Activated CD4-positive, alpha-beta T cell treated with anti-CD3 and anti-CD28 coated beads, Interleukin-2, amount 10 ng/mL, durations not matched to agents 7 days and 5 days (primary cell): Measurements from ENCODE around the gene BSND. TPM values are rescaled to one million over a fixed set of nuclear protein-coding genes. Genes with fewer than 3 reads are reported as not detected.

Source experiments
- CTCF ChIA-PET: fragments of 350-600 bp; sonication (Branson Sonifier 250); formaldehyde crosslinking; loops from one replicate; lab custom pipeline; 2021; ENCODE audit warnings: antibody characterized with exemption; lab: Charles Lee
- POLR2A ChIA-PET: fragments of 350-600 bp; sonication (Branson Sonifier 250); formaldehyde crosslinking; loops from one replicate; lab custom pipeline; 2021; ENCODE audit warnings: antibody characterized with exemption; lab: Charles Lee
- DNase-seq: peaks from one replicate; pipeline ENCODE4 v3.0.0-alpha.2; 2020
- H3K27ac Mint-ChIP-seq: one replicate; pipeline ENCODE4 v1.8.0; 2021; ENCODE audit warnings: mild to moderate bottlenecking, moderate library complexity, mixed read lengths
- H3K27me3 Mint-ChIP-seq: one replicate; pipeline ENCODE4 v1.8.0; 2021; ENCODE audit warnings: mixed read lengths
- H3K36me3 Mint-ChIP-seq: one replicate; pipeline ENCODE4 v1.8.0; 2021; ENCODE audit warnings: low read depth, mixed read lengths
- H3K4me1 Mint-ChIP-seq: one replicate; pipeline ENCODE4 v1.8.0; 2021; ENCODE audit warnings: mixed read lengths
- H3K4me3 Mint-ChIP-seq: one replicate; pipeline ENCODE4 v1.8.0; 2021; ENCODE audit warnings: mild to moderate bottlenecking, moderate library complexity, mixed read lengths
- H3K9me3 Mint-ChIP-seq: one replicate; pipeline ENCODE4 v1.8.0; 2021; ENCODE audit warnings: mixed read lengths
- total RNA-seq, 2 experiments: library from RNA; stranded (reverse); gene quantifications; one replicate each; pipeline ENCODE4 v1.2.3, GENCODE V29; 2021

BSND gene
- total RNA-seq, 2 experiments from 2014 or later, result 0.05 TPM; not detected in 1

DNA sequence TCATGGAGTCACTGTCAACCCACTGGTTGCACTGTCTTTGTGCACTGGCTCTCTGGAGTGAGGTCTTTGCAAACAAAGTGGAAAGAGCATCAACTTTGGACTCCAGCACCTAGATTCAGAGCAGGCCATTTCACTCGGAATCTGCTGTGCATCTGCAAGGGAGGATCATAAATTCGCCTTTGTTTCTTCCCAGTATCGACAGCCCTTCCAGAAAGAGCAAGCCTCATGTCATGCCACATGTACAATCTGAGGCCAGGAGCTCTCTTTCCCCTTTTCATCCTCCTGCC is 39.8 kb downstream of the BSND start:
- DNase-seq, result no peak
- Mint-ChIP-seq H3K27me3 (peaks cover 72% of the 10 kb centered on the region), H3K4me3 (no peak overlapping the region), H3K4me1 (peaks cover 2% of the 10 kb centered on the region), H3K36me3 (no peaks in the 10 kb centered on the region), H3K27ac (no peak overlapping the region), H3K9me3 (no peaks in the 10 kb centered on the region)
- ChIA-PET CTCF (interaction anchor here (1.3 kb wide), 1 partner anchor 16 kb away, joined by 3 read pairs; no protein-coding TSS in a partner anchor), POLR2A (no interaction called here)

DNA sequence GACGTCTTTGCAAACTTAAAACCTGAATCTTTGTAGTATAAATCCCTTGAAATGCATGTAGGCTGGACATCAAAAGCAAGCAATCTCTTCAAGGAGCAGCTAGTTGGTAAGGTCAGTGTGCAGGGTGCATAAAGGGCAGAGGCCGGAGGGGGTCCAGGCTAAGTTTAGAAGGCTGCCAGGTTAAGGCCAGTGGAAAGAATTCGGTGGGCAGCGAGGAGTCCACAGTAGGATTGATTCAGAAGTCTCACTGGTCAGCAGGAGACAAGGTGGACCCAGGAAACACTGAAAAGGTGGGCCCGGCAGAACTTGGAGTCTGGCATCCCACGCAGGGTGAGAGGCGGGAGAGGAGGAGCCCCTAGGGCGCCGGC is 40.2 kb downstream of the BSND start:
- Mint-ChIP-seq H3K9me3 (no peaks in the 10 kb centered on the region), H3K27ac (no peak overlapping the region), H3K27me3 (peaks cover 72% of the 10 kb centered on the region), H3K4me3 (no peak overlapping the region), H3K4me1 (peaks cover 2% of the 10 kb centered on the region), H3K36me3 (no peaks in the 10 kb centered on the region)
- ChIA-PET POLR2A (no interaction called here), CTCF (no interaction called here)
- no peak for DNase-seq

DNA sequence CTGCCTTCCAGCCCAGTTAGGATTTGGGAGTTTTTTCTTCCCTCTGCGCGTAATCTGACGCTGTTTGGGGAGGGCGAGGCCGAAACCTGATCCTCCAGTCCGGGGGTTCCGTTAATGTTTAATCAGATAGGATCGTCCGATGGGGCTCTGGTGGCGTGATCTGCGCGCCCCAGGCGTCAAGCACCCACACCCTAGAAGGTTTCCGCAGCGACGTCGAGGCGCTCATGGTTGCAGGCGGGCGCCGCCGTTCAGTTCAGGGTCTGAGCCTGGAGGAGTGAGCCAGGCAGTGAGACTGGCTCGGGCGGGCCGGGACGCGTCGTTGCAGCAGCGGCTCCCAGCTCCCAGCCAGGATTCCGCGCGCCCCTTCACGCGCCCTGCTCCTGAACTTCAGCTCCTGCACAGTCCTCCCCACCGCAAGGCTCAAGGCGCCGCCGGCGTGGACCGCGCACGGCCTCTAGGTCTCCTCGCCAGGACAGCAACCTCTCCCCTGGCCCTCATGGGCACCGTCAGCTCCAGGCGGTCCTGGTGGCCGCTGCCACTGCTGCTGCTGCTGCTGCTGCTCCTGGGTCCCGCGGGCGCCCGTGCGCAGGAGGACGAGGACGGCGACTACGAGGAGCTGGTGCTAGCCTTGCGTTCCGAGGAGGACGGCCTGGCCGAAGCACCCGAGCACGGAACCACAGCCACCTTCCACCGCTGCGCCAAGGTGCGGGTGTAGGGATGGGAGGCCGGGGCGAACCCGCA is 40.8 kb downstream of the BSND start, which contains the start of gene PCSK9:
TSS of gene PCSK9 (plus strand) at position 207 of the 741 bp plus-strand sequence. CDS start at position 497, 290 bp downstream.
- Mint-ChIP-seq H3K27ac (no peak within 1 kb of the TSS), H3K4me3 (no peak within 1 kb of the TSS), H3K4me1 (peaks cover 2% of the 10 kb centered on the region), H3K36me3 (no peaks in the 10 kb centered on the region), H3K9me3 (no peaks in the 10 kb centered on the region), H3K27me3 (peaks cover 71% of the 10 kb centered on the region)
- no peak for DNase-seq
- ChIA-PET POLR2A (no interaction called here), CTCF (no interaction called here)

DNA sequence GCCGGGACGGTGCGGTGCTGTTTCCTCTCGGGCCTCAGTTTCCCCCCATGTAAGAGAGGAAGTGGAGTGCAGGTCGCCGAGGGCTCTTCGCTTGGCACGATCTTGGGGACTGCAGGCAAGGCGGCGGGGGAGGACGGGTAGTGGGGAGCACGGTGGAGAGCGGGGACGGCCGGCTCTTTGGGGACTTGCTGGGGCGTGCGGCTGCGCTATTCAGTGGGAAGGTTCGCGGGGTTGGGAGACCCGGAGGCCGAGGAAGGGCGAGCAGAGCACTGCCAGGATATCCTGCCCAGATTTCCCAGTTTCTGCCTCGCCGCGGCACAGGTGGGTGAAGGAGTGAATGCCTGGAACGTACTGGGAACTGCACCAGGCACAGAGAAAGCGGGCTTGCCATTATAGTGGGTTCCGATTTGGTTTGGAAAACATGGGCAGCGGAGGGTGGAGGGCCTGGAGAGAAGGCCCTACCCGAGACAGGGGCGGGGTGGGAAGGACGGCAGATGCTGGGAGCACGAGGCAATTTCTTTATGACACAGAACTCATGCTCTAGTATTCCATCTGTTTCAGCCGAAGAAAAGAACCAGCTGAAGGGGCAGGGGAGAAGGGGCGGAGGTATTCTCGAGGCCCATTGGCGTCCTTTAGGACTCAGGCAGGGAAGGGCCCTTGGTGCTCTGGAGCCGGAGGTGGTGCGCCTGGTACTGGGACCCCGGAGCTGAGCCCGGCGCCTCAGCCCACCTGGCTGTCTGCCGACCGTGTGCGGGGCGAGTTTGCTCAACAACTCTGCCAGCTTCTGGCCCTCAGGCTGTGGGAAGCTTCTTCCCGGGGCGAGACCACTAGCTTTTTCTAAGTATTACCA is 41.6 kb downstream of the BSND start:
- Mint-ChIP-seq H3K36me3 (no peaks in the 10 kb centered on the region), H3K4me3 (no peak overlapping the region), H3K27me3 (peaks cover 67% of the 10 kb centered on the region), H3K9me3 (no peaks in the 10 kb centered on the region), H3K4me1 (peaks cover 2% of the 10 kb centered on the region), H3K27ac (no peak overlapping the region)
- ChIA-PET CTCF (interaction anchor here (0.8 to 1.3 kb wide), 2 partner anchors 20 to 90 kb away, joined by 3 read pairs; no protein-coding TSS in a partner anchor), POLR2A (no interaction called here)
- DNase-seq, result no peak

DNA sequence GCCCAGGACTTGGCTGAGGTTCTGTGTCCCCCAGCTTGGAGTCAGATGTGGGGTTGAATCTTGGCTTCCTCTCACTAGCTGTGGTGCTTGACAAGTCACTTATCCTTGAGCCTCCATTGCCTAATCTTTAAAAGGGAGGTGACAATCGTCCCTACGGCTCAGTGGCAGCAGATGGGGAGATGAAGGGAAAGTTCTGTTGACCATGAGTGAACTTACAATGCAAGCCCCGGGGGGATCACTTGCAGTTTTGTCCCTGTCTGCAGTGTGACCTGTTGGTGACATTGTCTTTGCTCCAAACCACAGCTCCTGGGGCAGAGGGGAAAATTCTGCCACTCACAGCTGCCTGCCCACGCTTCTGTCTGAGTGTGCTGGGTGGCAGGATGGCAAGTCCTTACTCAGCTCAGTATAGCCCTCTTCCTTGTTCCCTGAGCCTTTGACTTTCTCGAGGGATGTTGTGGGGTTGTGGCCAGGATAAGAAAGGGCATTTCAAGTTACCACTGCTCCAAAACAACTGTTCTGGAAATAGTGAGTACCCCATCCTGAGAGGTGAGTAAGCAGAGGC is 42.3 kb downstream of the BSND start:
- Mint-ChIP-seq H3K36me3 (no peaks in the 10 kb centered on the region), H3K4me3 (no peak overlapping the region), H3K4me1 (peaks cover 2% of the 10 kb centered on the region), H3K27ac (no peak overlapping the region), H3K27me3 (peaks cover 62% of the 10 kb centered on the region), H3K9me3 (no peaks in the 10 kb centered on the region)
- POLR2A ChIA-PET, result no interaction called here
- DNase-seq, result no peak
- CTCF ChIA-PET, result interaction anchor here (0.6 to 1.3 kb wide), 3 partner anchors 19 to 417 kb away, joined by 3 to 5 read pairs (median 3); no protein-coding TSS in a partner anchor

DNA sequence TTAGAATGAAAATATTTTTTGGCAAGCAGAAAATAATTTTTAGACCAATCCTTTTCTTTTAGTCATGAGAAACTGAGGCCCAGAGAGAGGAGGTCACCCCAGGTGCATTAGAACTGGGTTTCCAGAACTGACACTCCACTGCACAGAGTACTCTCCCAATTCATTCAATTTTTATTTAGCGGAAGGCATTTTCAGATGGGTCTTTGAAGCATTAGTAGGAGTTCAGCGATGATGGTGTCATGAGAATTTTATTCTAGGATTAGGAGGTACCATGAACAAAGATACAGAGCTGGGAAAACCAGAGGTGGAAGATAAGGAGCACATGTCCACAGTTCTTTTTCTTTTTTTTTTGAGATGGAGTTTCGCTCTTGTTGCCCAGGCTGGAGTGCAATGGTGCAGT is 42.9 kb downstream of the BSND start:
- DNase-seq, result no peak
- ChIA-PET CTCF (interaction anchor here (0.6 to 1.3 kb wide), 2 partner anchors 91 to 416 kb away, joined by 3 to 5 read pairs; no protein-coding TSS in a partner anchor), POLR2A (no interaction called here)
- Mint-ChIP-seq H3K27ac (no peak overlapping the region), H3K9me3 (no peaks in the 10 kb centered on the region), H3K4me1 (peaks cover 2% of the 10 kb centered on the region), H3K4me3 (no peak overlapping the region), H3K36me3 (no peaks in the 10 kb centered on the region), H3K27me3 (peaks cover 57% of the 10 kb centered on the region)

DNA sequence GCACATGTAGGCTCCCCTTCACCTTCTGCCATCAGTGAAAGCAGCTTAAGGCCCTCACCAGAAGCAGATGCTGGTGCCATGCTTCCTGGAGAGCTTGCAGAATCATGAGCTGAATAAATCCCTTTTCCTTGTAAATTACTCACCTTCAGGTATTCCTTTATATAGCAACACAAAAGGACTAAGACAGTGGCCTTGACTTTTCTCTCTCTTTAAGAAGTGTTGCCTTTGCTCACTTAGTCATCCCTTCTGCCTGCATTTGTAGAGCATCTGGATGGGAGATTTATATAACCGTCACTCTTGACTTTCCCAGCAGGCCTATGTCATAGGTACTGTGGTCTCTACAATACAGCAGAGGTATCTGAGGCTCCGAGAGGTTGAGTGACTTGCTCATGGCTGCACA is 44.3 kb downstream of the BSND start:
- no peak for DNase-seq
- ChIA-PET POLR2A (no interaction called here), CTCF (no interaction called here)
- H3K4me1 Mint-ChIP-seq, result peaks cover 2% of the 10 kb centered on the region
- no peaks in the 10 kb centered on the region for H3K36me3 Mint-ChIP-seq
- H3K27me3 Mint-ChIP-seq, result peaks cover 45% of the 10 kb centered on the region
- H3K4me3 Mint-ChIP-seq, result no peak overlapping the region
- no peak overlapping the region for H3K27ac Mint-ChIP-seq
- no peaks in the 10 kb centered on the region for H3K9me3 Mint-ChIP-seq

DNA sequence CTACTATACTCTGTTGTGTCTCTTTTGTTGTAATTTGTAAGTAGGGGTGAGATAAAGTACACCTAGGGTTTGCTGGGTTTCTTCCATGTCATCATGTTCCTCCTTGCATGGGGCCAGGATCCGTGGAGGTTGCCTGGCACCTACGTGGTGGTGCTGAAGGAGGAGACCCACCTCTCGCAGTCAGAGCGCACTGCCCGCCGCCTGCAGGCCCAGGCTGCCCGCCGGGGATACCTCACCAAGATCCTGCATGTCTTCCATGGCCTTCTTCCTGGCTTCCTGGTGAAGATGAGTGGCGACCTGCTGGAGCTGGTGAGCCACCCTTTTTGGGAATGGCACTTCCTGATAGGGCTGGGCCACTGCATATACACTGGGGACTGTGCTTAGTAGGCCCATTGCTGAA is 45.0 kb downstream of the BSND start:
- ChIA-PET CTCF (interaction anchor here (1.1 kb wide), 1 partner anchor 11 kb away, joined by 4 read pairs; no protein-coding TSS in a partner anchor), POLR2A (no interaction called here)
- DNase-seq, result no peak
- Mint-ChIP-seq H3K4me1 (peaks cover 2% of the 10 kb centered on the region), H3K4me3 (no peak overlapping the region), H3K27me3 (peaks cover 37% of the 10 kb centered on the region), H3K36me3 (no peaks in the 10 kb centered on the region), H3K27ac (no peak overlapping the region), H3K9me3 (no peaks in the 10 kb centered on the region)

DNA sequence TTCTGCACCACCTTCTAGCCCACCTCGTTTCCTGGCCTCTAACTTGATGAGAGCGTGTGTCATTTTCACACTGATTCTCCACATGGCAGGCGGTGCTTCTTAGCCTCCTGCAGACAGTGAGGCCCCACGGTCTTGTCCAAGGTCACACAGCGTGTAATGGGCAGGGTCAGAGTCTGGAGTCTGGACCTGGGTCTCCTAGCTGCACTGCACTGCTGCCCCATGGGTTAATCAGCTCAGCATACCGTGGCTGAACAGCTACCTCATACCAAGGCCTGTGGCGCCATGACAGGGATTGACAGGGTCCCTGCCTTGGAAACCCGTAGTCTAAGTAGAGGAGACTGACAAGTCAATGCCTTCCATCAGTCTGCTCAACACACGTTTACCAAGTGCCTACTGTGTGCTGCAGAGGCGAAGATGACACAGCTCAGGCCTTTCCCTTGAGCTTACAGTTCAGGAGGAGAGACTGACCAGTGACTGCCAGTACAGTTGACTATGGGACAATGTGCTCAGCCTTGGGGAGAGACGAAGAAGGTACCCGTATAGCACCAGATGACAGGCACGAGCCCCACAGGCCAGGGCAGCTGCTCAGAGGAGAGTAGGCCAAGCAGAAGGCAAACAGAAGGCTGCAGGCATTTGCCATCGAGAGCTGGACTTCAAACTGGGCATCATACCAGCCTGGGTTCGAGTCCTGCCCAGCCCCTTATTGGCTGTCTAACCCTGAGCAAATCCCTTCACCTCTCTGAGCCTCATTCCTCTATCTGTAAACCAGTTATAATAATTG is 46.1 kb downstream of the BSND start:
- POLR2A ChIA-PET, result no interaction called here
- H3K36me3 Mint-ChIP-seq, result no peaks in the 10 kb centered on the region
- no peak for DNase-seq
- H3K9me3 Mint-ChIP-seq, result no peaks in the 10 kb centered on the region
- H3K4me1 Mint-ChIP-seq, result peaks cover 2% of the 10 kb centered on the region
- peaks cover 27% of the 10 kb centered on the region for H3K27me3 Mint-ChIP-seq
- CTCF ChIA-PET, result interaction anchor here (1.1 kb wide), 1 partner anchor 10 kb away, joined by 4 read pairs; no protein-coding TSS in a partner anchor
- H3K4me3 Mint-ChIP-seq, result no peak overlapping the region
- no peak overlapping the region for H3K27ac Mint-ChIP-seq

DNA sequence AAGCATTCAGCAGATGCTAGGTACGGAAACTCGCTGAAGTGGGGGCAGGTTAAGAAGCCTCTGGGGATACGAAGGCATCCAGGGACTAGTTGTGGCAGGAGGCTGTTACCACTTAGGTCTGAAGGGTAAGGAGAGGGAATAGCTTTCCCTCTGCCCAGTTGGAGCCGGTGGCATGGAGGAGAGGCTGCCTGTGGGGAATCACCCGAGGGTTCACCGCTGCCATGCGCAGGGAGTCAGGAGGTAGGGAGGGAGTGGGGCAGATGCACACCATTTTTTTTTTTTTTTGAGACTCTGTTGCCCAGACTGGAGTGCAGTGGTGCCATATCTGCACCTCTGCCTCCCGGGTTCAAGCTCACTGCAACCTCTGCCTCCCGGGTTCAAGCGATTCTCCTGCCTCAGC is 46.7 kb downstream of the BSND start:
- Mint-ChIP-seq H3K4me3 (no peak overlapping the region), H3K27me3 (peaks cover 22% of the 10 kb centered on the region), H3K9me3 (no peaks in the 10 kb centered on the region), H3K36me3 (no peaks in the 10 kb centered on the region), H3K4me1 (no peaks in the 10 kb centered on the region), H3K27ac (no peak overlapping the region)
- POLR2A ChIA-PET, result no interaction called here
- DNase-seq, result no peak
- CTCF ChIA-PET, result interaction anchor here (0.5 kb wide), 1 partner anchor 1329 kb away, joined by 3 read pairs; no protein-coding TSS in a partner anchor

DNA sequence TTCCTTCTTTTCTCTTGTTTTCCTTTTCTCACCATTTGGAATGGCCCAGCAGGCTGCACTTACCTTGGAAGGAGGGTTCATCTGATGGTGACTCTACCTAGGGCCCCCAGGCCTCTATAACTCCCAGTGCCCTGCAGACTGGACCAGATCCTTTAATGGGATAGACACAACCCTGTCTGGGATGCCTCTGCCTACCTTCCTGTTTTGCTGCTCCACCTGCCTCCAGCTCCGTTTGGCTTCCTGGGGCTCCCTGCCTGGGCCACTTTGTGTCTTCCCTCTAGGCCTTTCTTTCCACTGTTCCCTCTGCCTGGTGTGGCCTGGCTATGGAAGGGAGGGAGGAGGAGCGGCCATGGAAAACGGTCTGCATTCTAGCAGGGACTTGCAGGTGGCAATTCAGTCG is 48.1 kb downstream of the BSND start:
- Mint-ChIP-seq H3K27me3 (peaks cover 7% of the 10 kb centered on the region), H3K36me3 (no peaks in the 10 kb centered on the region), H3K4me3 (no peak overlapping the region), H3K9me3 (no peaks in the 10 kb centered on the region), H3K4me1 (no peaks in the 10 kb centered on the region), H3K27ac (no peak overlapping the region)
- ChIA-PET CTCF (interaction anchor here (0.5 kb wide), 1 partner anchor 208 kb away, joined by 3 read pairs; no protein-coding TSS in a partner anchor), POLR2A (no interaction called here)
- no peak for DNase-seq

DNA sequence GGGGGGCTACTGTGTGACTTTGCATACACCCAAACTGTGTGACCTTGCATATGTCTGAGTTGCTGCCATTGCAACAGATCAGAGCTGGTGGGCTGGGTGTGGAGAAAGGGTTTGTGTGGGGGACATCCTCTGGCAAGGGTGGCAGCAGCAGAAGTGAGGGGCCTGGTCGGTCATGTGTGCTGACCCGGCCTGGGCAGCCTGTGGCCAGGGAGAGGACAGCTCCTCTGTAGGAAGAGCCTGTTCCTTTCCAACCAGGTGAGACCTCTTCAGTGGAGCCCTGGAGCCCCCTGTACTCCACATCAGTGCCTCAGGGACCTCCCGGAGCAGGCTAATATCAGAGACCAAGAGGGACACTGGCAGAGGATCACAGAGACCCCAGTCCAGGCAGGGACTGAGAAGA is 48.9 kb downstream of the BSND start:
- no peaks in the 10 kb centered on the region for H3K9me3 Mint-ChIP-seq
- peaks cover 3% of the 10 kb centered on the region for H3K27me3 Mint-ChIP-seq
- H3K4me1 Mint-ChIP-seq, result no peaks in the 10 kb centered on the region

More for the DNA sequence above, 48.9 kb downstream of the BSND start:
- no peak overlapping the region for H3K27ac Mint-ChIP-seq
- no peaks in the 10 kb centered on the region for H3K36me3 Mint-ChIP-seq
- POLR2A ChIA-PET, result no interaction called here
- H3K4me3 Mint-ChIP-seq, result no peak overlapping the region
- DNase-seq, result no peak
- CTCF ChIA-PET, result no interaction called here
